C4-2B (cell line): ENCODE data around the gene FFAR3.

ENCODE experiments used
- H3K27ac ChIP-seq: fragments of 450-650 bp; 2 replicates; pipeline ENCODE4 v1.5.1; 2017
- CTCF ChIP-seq: fragments of 450-650 bp; conservative IDR thresholded peaks from 2 replicates; pipeline ENCODE4 v1.5.1; 2017; ENCODE audit warnings: mild to moderate bottlenecking
- ZFX ChIP-seq: fragments of 450-650 bp; IDR thresholded peaks from 2 replicates; pipeline ENCODE4 v1.6.1; 2017

The FFAR3 gene

GRCh38 chr19:35314031-35314430 is 44.2 kb upstream of the FFAR3 start:
- TF ChIP-seq ZFX, result no peak
- no peak for TF ChIP-seq CTCF
- no peak overlapping the region for H3K27ac ChIP-seq

GRCh38 chr19:35314858-35315470 is 43.3 kb upstream of the FFAR3 start:
- TF ChIP-seq CTCF (no peak), ZFX (no peak)
- no peak overlapping the region for H3K27ac ChIP-seq

GRCh38 chr19:35315883-35316282 is 42.4 kb upstream of the FFAR3 start:
- TF ChIP-seq CTCF, result no peak
- TF ChIP-seq ZFX, result no peak
- H3K27ac ChIP-seq, result no peak overlapping the region

- no peak overlapping the region for H3K27ac ChIP-seq
- TF ChIP-seq CTCF (no peak), ZFX (no peak)
Measured at GRCh38 chr19:35316560-35316959, 41.7 kb upstream of the FFAR3 start.

GRCh38 chr19:35317464-35318043 is 40.7 kb upstream of the FFAR3 start:
- no peak for TF ChIP-seq CTCF
- TF ChIP-seq ZFX, result no peak
- no peak overlapping the region for H3K27ac ChIP-seq

- TF ChIP-seq CTCF, result no peak
- TF ChIP-seq ZFX, result no peak
- no peak overlapping the region for H3K27ac ChIP-seq
Measured at GRCh38 chr19:35318679-35319448, 39.4 kb upstream of the FFAR3 start.

GRCh38 chr19:35320065-35320713 is 38.1 kb upstream of the FFAR3 start:
- no peak for TF ChIP-seq CTCF
- no peak for TF ChIP-seq ZFX
- H3K27ac ChIP-seq, result no peak overlapping the region
